GM23248 (cell line): ENCODE measurements around the gene RASA3.

Source experiments
- EZH2 ChIP-seq: fragments of 200-600 bp; sonication (generic); IDR thresholded peaks from 2 replicates; pipeline ENCODE4 v1.6.1; 2018; ENCODE audit warnings: antibody characterized with exemption, mild to moderate bottlenecking; ENCODE audit not compliant: insufficient read depth, poor library complexity, severe bottlenecking
- EZH2phosphoT487 ChIP-seq: fragments of 200-600 bp; sonication (generic); IDR thresholded peaks from 2 replicates; pipeline ENCODE4 v1.6.1; 2018; ENCODE audit warnings: antibody characterized with exemption, moderate library complexity, mild to moderate bottlenecking, low read depth; ENCODE audit not compliant: insufficient read depth

- TF ChIP-seq EZH2phosphoT487 = no peak
- TF ChIP-seq EZH2 = no peak
These were observed 76.7 kb downstream of the RASA3 start for GRCh38 chr13:114055766-114056165.
